Activated CD8-positive, alpha-beta memory T cell treated with anti-CD3 and anti-CD28 coated beads for 48 hours (primary cell): ENCODE measurements around the gene DMAC1.

Experiments used
- DNase-seq, 3 experiments: peaks; one replicate each; pipeline ENCODE4 v3.0.0-alpha.2; 2020; ENCODE audit warnings: low read depth in 2 of 3, low spot score in 2 of 3

The DMAC1 gene

GRCh38 chr9:7799234-7799943, at the start of gene DMAC1:
Gene DMAC1 (minus strand): TSS chr9:7799778. CDS start chr9:7799734, 44 bp downstream.
- peak; percentile 39 to 47 (median 41) for DNase-seq

- no peak for DNase-seq
Observed at GRCh38 chr9:7849362-7849761, 49.8 kb upstream of the DMAC1 start.

GRCh38 chr9:7848498-7848897, 48.9 kb upstream of the DMAC1 start:
- DNase-seq: no peak

GRCh38 chr9:7844242-7844641, 44.7 kb upstream of the DMAC1 start:
- DNase-seq: no peak

- DNase-seq: no peak
Observed at GRCh38 chr9:7841831-7842230, 42.3 kb upstream of the DMAC1 start.

- no peak for DNase-seq
Observed at GRCh38 chr9:7834531-7834930, 35.0 kb upstream of the DMAC1 start.

GRCh38 chr9:7828334-7828733, 28.8 kb upstream of the DMAC1 start:
- no peak for DNase-seq

GRCh38 chr9:7827792-7828191, 28.2 kb upstream of the DMAC1 start:
- no peak for DNase-seq

- no peak for DNase-seq
Observed at GRCh38 chr9:7827056-7827455, 27.5 kb upstream of the DMAC1 start.

- no peak for DNase-seq
Observed at GRCh38 chr9:7823651-7824050, 24.1 kb upstream of the DMAC1 start.

- no peak for DNase-seq
Observed at GRCh38 chr9:7819984-7820383, 20.4 kb upstream of the DMAC1 start.

- no peak for DNase-seq
Observed at GRCh38 chr9:7816021-7816420, 16.4 kb upstream of the DMAC1 start.

GRCh38 chr9:7813030-7813429, 13.5 kb upstream of the DMAC1 start:
- DNase-seq: no peak

GRCh38 chr9:7811677-7812076, 12.1 kb upstream of the DMAC1 start:
- no peak for DNase-seq

- DNase-seq: no peak
Observed at GRCh38 chr9:7802666-7803065, 3.1 kb upstream of the DMAC1 start.

GRCh38 chr9:7799944-7800285, 337 bp upstream of the DMAC1 start:
- no peak for DNase-seq

- no peak for DNase-seq
Observed at GRCh38 chr9:7794196-7794595, 5.4 kb downstream of the DMAC1 start.

- DNase-seq: no peak
Observed at GRCh38 chr9:7791394-7791793, 8.2 kb downstream of the DMAC1 start.

- DNase-seq: no peak
Observed at GRCh38 chr9:7790819-7791182, 8.8 kb downstream of the DMAC1 start.

GRCh38 chr9:7790022-7790818, 9.4 kb downstream of the DMAC1 start:
- DNase-seq: no peak

GRCh38 chr9:7788772-7789171, 10.8 kb downstream of the DMAC1 start:
- DNase-seq: no peak

- DNase-seq: no peak
Observed at GRCh38 chr9:7785813-7786212, 13.8 kb downstream of the DMAC1 start.

- no peak for DNase-seq
Observed at GRCh38 chr9:7784472-7784871, 15.1 kb downstream of the DMAC1 start.
